AG09319 (cell line): Measurements from ENCODE around the gene AUTS2.

Source experiments
- DNase-seq: peaks from one replicate; pipeline ENCODE4 v3.0.0-alpha.2; 2010; ENCODE audit warnings: low read depth; ENCODE audit errors: extremely low read depth
- TF ChIP-seq, protein P1 (sequence below): IDR thresholded peaks from 2 replicates; pipeline ENCODE4 v1.5.1; 2011; ENCODE audit warnings: low read depth, mild to moderate bottlenecking, inconsistent platforms, low read length, moderate library complexity

Gene AUTS2

GRCh38 chr7:70838292-70838907, 1240.1 kb downstream of the AUTS2 start:
- no peak for DNase-seq
- TF ChIP-seq, protein P1, sequence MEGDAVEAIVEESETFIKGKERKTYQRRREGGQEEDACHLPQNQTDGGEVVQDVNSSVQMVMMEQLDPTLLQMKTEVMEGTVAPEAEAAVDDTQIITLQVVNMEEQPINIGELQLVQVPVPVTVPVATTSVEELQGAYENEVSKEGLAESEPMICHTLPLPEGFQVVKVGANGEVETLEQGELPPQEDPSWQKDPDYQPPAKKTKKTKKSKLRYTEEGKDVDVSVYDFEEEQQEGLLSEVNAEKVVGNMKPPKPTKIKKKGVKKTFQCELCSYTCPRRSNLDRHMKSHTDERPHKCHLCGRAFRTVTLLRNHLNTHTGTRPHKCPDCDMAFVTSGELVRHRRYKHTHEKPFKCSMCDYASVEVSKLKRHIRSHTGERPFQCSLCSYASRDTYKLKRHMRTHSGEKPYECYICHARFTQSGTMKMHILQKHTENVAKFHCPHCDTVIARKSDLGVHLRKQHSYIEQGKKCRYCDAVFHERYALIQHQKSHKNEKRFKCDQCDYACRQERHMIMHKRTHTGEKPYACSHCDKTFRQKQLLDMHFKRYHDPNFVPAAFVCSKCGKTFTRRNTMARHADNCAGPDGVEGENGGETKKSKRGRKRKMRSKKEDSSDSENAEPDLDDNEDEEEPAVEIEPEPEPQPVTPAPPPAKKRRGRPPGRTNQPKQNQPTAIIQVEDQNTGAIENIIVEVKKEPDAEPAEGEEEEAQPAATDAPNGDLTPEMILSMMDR = no peak
